GM12864 (cell line): Measurements from ENCODE around the gene MTMR12.

Experiments
- DNase-seq: peaks from one replicate; pipeline ENCODE4 v3.0.0-alpha.2; 2011; ENCODE audit warnings: low read depth
- H3K4me3 ChIP-seq: 2 replicates; pipeline ENCODE4 v1.5.1; 2011; ENCODE audit warnings: mild to moderate bottlenecking, low read depth, low read length, control low read depth
- TF ChIP-seq, protein P1 (sequence below): IDR thresholded peaks from 2 replicates; pipeline ENCODE4 v1.5.1; 2011; ENCODE audit warnings: low read depth, mild to moderate bottlenecking, moderate library complexity, low read length, control low read depth, inconsistent platforms; ENCODE audit errors: missing control alignments

Gene MTMR12

DNA sequence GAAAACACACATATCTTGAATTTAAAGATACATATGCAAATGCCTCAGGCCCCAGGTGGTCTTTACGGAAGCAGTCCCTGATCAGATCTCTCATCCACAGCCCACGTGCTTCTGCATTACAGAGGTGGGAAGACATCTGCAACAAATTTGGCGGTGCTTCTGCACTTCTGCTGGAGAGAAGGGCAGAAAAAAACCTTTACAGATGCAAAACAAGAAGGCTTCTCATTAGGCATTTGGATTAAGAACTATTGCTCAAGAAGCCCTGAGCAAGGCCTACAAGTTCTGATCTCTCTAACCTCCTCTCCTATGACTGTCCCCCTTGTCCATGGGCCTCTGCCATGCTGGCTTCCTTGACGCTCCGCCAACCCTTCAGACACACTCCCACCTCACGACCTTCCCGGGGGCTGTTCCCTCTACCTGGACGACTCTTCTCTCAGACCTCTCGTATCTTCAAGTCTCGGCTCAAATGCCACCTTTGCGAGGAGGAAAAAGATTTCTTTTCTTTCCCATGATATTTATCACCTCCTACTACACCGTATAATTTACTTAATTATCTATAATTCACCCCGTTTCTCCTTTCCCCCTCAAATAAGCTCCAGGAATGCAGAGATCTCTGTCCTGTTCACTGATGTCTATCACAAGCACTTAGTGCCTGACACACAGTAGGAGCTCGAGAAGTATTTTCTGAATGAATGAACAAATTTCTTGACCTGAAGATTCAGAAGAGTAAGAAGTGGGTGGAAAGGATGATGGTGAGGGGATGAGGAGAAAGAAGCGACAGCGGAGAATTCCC lies 1.1 kb downstream of the MTMR12 start:
- DNase-seq = no peak
- TF ChIP-seq, protein P1, sequence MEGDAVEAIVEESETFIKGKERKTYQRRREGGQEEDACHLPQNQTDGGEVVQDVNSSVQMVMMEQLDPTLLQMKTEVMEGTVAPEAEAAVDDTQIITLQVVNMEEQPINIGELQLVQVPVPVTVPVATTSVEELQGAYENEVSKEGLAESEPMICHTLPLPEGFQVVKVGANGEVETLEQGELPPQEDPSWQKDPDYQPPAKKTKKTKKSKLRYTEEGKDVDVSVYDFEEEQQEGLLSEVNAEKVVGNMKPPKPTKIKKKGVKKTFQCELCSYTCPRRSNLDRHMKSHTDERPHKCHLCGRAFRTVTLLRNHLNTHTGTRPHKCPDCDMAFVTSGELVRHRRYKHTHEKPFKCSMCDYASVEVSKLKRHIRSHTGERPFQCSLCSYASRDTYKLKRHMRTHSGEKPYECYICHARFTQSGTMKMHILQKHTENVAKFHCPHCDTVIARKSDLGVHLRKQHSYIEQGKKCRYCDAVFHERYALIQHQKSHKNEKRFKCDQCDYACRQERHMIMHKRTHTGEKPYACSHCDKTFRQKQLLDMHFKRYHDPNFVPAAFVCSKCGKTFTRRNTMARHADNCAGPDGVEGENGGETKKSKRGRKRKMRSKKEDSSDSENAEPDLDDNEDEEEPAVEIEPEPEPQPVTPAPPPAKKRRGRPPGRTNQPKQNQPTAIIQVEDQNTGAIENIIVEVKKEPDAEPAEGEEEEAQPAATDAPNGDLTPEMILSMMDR = no peak
- H3K4me3 ChIP-seq = peak overlapping the region; percentile 94

DNA sequence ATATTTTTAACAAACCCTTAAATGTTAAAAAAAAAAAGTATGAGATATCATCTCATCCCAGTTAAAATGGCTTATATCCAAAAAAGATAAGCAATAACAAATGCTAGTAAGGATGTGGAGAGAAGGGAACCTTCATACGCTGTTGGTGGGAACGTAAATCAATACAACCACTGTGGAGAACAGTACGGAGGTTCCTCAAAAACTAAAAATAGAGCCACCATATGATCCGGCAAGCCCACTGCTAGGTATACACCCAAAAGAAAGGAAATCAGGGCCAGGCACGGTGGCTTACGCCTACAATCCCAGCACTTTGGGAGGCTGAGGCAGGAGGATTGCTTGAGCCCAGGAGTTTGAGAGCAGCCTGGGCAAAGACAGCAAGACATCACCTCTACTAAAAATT lies 3.0 kb downstream of the MTMR12 start:
- TF ChIP-seq, protein P1 = no peak
- DNase-seq = no peak
- H3K4me3 ChIP-seq = no peak overlapping the region

DNA sequence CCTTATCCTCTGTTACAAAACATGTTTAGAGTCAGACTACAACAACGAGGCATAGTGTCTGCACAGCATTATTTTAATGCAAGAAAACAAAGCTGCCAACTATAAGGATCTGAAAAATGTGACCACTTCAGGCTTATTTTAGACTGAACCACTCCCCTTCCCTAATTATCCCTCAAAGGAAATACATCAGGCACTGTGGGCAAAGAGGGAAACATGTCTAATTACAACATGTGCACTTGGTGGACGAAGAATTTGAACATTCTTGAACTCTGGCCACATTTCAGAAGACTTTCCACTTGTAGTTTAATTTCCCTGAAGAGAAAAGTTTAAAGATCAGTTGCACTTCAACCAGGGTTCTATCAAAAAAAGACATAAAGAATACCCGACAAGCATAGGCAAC lies 3.8 kb downstream of the MTMR12 start:
- no peak for DNase-seq
- no peak overlapping the region for H3K4me3 ChIP-seq
- TF ChIP-seq, protein P1 = no peak

DNA sequence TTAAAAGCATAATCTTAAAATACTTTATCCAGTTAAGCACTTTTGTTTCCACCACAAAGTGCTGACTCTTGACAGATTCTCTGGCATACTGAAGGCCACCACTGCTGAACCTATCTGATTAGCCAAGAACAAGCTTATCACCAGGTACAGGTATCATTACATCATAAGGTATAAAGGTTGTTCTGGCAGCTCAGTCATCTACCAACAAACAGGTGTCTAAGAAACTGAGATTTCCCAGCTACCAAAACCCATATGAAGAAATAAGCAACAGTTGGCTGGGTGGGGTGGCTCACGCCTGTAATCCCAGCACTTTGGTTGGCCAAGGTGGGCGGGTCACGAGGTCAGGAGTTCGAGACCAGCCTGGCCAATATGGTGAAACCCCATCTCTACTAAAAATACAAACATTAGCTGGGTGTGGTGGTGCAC lies 5.0 kb downstream of the MTMR12 start:
- no peak overlapping the region for H3K4me3 ChIP-seq
- TF ChIP-seq, protein P1 = no peak
- DNase-seq = no peak

DNA sequence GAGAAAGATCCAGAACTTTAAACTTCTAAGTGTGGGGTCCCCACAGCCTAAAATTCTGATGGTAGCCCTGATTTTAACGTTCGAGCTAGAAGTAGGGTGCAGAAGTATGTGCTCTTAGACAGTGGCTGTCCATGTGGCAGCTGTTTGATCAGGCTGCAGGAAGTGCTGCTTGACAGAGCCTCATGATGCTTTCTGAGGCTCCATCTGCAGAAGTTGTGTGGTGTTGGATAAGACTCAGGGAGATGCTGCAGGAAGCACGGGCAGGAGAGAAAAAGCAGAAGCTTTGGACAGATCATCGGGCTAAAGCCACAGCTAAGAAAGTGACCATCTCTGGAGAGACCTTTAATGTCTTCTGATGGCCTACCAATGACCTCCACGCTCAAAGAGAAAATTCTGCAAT lies 8.1 kb downstream of the MTMR12 start:
- no peak overlapping the region for H3K4me3 ChIP-seq
- DNase-seq = no peak
- TF ChIP-seq, protein P1 = no peak

DNA sequence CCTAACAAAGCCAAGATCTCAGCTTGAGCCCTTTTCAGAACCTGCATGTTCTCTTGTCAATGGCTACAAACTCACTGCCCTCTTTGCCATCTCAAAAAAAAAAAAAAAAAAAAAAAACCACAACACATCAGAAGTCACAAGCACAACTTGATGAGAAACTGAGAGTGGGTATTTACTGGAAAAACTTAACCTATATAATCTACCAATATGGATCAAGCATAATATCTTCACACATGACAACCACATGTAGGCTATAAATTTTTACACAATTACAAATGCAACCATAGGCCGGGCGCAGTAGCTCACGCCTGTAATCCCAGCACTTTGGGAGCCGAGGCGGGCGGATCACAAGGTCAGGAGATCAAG lies 9.0 kb downstream of the MTMR12 start:
- TF ChIP-seq, protein P1 = no peak
- H3K4me3 ChIP-seq = no peak overlapping the region
- DNase-seq = no peak

DNA sequence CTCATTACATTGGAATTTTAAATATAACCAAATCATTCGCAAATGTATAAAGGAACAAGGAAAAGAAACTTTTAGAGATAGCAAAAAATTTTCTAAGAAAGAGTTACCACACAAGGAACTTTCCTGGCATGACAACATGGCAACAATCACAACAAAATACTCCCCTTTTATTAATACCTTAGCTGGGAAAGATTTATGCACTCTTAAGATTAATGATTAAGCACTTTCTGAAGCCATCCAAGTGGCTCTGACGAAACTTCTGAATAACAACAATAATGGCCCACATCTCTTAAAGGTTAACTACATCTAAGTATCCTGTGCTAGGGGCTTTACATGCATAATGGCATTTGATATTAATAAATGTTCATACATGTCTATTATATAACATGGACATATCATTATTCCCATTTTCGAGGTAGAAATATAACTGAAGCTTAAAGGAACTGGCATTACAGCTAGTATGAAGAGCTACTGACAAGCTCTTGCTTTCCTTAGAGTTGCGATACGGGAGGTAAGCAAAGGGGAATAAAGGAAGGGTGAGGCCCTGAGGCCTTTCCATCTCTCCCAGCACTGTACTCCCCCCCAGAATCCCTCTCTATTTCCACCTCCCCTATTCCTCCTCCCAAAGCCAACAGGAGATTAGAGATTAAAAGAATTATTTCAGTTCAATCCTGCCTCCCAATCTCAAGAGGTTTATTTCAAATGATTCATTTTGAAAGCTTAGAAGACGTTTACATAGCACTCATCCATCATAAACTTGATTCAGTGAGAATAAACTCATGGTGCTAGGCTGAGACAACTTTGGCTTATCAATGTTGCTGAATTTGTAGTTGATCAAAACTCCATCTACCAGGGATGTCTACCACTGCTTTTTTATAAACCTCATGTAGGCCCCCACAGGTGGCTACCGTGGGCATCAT lies 9.6 kb downstream of the MTMR12 start:
- H3K4me3 ChIP-seq = no peak overlapping the region
- DNase-seq = no peak
- TF ChIP-seq, protein P1 = no peak
